DOHH2 (cell line): ENCODE results near the gene LENEP.
"Not testable (repeated sequence)": the region's sequence is repeated elsewhere in the genome, so short reads cannot be mapped to it uniquely, and the experiment has no call there.

Experiments
- H3F3A ChIP-seq: fragments of 200-600 bp; sonication (generic), shearing (Covaris generic); 2 replicates; pipeline ENCODE4 v1.6.0; 2016; ENCODE audit warnings: antibody characterized with exemption, mild to moderate bottlenecking; ENCODE audit not compliant: control insufficient read depth, insufficient read depth
- H3K27ac ChIP-seq: fragments of 200-600 bp; sonication (generic); 2 replicates; pipeline ENCODE4 v1.5.1; 2014; ENCODE audit warnings: low read depth, mild to moderate bottlenecking, low read length, moderate library complexity
- H3K27me3 ChIP-seq: fragments of 200-600 bp; sonication (generic); 2 replicates; pipeline ENCODE4 v1.6.1; 2014; ENCODE audit warnings: mild to moderate bottlenecking, low read length, mixed read lengths; ENCODE audit not compliant: control insufficient read depth
- H3K36me3 ChIP-seq: fragments of 200-600 bp; sonication (generic); 2 replicates; pipeline ENCODE4 v1.6.1; 2014; ENCODE audit warnings: mild to moderate bottlenecking, low read length, moderate library complexity, mixed read lengths; ENCODE audit not compliant: control insufficient read depth
- H3K4me1 ChIP-seq: fragments of 200-600 bp; sonication (generic); 2 replicates; pipeline ENCODE4 v1.6.1; 2014; ENCODE audit warnings: mild to moderate bottlenecking, low read length, mixed read lengths; ENCODE audit not compliant: control insufficient read depth
- H3K4me2 ChIP-seq: fragments of 200-600 bp; sonication (generic); 2 replicates; pipeline ENCODE4 v1.6.0; 2014; ENCODE audit warnings: mild to moderate bottlenecking, low read length, moderate library complexity
- H3K4me3 ChIP-seq: fragments of 200-600 bp; sonication (generic); 2 replicates; pipeline ENCODE4 v1.5.1; 2014; ENCODE audit warnings: mild to moderate bottlenecking, low read length, mixed read lengths
- H3K79me2 ChIP-seq: fragments of 200-600 bp; sonication (generic); 2 replicates; pipeline ENCODE4 v1.6.1; 2014; ENCODE audit warnings: mild to moderate bottlenecking, low read length, mixed read lengths; ENCODE audit not compliant: control insufficient read depth
- H3K9me2 ChIP-seq: fragments of 200-600 bp; sonication (generic); replicated peaks from 2 replicates; pipeline ENCODE4 v1.6.1; 2014; ENCODE audit warnings: mild to moderate bottlenecking, low read length, mixed read lengths; ENCODE audit not compliant: control insufficient read depth
- H3K9me3 ChIP-seq: fragments of 200-600 bp; sonication (generic); 2 replicates; pipeline ENCODE4 v1.6.1; 2014; ENCODE audit warnings: antibody characterized with exemption, low read length, mixed read lengths; ENCODE audit not compliant: control insufficient read depth, insufficient read depth
- H4K20me1 ChIP-seq: fragments of 200-600 bp; sonication (generic); 2 replicates; pipeline ENCODE4 v1.6.0; 2014; ENCODE audit warnings: low read depth, mild to moderate bottlenecking, antibody characterized with exemption, low read length, moderate library complexity; ENCODE audit not compliant: control insufficient read depth, insufficient read depth
- EZH2phosphoT487 ChIP-seq: fragments of 200-600 bp; sonication (generic); IDR thresholded peaks from 2 replicates; pipeline ENCODE4 v1.6.1; 2017; ENCODE audit warnings: borderline replicate concordance, mild to moderate bottlenecking, antibody characterized with exemption, low read length, moderate library complexity, mixed read lengths
- TF ChIP-seq, protein P1 (sequence below): fragments of 200-600 bp; sonication (generic); IDR thresholded peaks from one replicate; pipeline ENCODE4 v1.5.1; 2014; ENCODE audit warnings: antibody characterized with exemption, mild to moderate bottlenecking, low read depth, low read length; ENCODE audit not compliant: poor library complexity, severe bottlenecking

LENEP gene

DNA sequence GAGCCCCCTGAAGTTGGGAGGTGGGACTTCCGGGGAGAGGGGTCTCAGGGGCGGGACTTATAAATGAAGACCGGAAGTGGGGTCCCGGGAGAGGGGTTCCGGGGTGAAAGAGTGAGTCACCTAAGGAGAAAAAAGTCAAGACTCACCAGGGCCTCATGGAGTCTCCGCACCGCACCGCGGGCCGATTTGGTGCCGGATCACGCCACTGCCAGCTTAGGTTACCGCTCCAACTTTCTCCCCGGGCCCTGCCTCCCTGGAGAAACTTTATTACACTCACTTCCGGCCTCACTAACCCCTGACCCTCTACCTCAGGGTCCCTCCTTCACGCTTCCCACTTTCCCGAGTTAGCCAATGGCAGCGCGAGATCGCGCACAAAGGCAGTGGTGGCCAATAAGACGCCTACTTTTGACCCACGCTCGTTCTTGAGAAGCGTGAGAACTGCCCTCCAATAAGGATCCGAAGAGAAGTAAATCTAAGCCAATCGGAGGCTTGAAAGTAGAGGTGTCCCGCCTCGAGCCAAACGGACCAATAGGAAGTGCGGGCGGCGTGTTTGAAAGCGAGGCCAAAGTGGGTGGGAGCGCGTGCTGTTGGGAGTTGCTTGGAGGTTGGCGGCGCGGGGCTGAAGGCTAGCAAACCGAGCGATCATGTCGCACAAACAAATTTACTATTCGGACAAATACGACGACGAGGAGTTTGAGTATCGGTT lies 19.1 kb upstream of the LENEP start, which contains the start of gene CKS1B:
Gene CKS1B (plus strand): TSS at position 580 of the 706 bp plus-strand sequence. CDS start 65 bp downstream, at position 645.
- peak within 1 kb of the TSS; percentile 82 for H3K27ac ChIP-seq
- H3K9me3 ChIP-seq, result no peaks in the 10 kb centered on the region
- peaks cover 59% of the 10 kb centered on the region for H3K36me3 ChIP-seq
- H3K4me3 ChIP-seq, result peak within 1 kb of the TSS; percentile 95
- H4K20me1 ChIP-seq, result peaks cover 14% of the 10 kb centered on the region; the same call in 1 of the 2 replicates
- H3K4me1 ChIP-seq, result peaks cover 54% of the 10 kb centered on the region
- H3K79me2 ChIP-seq, result peaks cover 89% of the 10 kb centered on the region
- TF ChIP-seq EZH2phosphoT487, result no peak
- TF ChIP-seq, protein P1, sequence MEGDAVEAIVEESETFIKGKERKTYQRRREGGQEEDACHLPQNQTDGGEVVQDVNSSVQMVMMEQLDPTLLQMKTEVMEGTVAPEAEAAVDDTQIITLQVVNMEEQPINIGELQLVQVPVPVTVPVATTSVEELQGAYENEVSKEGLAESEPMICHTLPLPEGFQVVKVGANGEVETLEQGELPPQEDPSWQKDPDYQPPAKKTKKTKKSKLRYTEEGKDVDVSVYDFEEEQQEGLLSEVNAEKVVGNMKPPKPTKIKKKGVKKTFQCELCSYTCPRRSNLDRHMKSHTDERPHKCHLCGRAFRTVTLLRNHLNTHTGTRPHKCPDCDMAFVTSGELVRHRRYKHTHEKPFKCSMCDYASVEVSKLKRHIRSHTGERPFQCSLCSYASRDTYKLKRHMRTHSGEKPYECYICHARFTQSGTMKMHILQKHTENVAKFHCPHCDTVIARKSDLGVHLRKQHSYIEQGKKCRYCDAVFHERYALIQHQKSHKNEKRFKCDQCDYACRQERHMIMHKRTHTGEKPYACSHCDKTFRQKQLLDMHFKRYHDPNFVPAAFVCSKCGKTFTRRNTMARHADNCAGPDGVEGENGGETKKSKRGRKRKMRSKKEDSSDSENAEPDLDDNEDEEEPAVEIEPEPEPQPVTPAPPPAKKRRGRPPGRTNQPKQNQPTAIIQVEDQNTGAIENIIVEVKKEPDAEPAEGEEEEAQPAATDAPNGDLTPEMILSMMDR, result no peak
- H3K4me2 ChIP-seq, result peak within 1 kb of the TSS; percentile 83
- peaks cover 17% of the 10 kb centered on the region for H3F3A ChIP-seq
- H3K9me2 ChIP-seq, result no peaks in the 10 kb centered on the region
- no peaks in the 10 kb centered on the region for H3K27me3 ChIP-seq

DNA sequence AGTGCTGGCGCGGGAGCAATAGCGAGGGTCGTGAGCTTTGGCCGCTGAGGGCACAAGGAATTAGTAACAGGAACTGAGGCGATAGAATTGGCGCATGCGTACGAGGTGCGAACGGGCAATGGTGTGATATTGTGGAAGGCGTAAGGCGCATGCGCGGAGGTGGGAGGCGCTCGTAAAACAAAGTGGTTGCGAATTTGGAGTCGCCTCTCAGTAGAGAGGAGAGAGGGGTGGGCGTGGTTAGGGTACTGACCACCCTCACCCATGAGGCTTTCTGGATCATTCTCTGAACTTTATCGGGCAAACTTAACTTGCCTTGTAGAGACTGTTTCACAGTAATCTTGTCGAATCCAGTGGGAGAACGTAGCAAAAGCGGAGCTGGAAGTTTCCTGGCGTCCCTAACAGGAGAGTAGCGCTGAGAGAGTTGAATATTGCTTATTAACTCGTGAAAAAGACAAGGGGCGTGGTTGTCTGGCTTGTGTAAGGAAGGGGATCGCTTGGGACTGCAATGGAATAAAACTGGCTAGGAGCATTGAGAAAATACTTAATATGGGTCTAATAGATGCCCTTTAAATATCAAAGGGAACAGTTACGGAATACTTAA lies 18.5 kb upstream of the LENEP start:
- peaks cover 14% of the 10 kb centered on the region; the same call in 1 of the 2 replicates for H4K20me1 ChIP-seq
- peak overlapping the region; percentile 82 for H3K27ac ChIP-seq
- H3K4me3 ChIP-seq, result peak overlapping the region; percentile 95
- peaks cover 59% of the 10 kb centered on the region for H3K36me3 ChIP-seq
- peak overlapping the region; percentile 83 for H3K4me2 ChIP-seq
- H3K9me2 ChIP-seq, result no peaks in the 10 kb centered on the region
- no peaks in the 10 kb centered on the region for H3K9me3 ChIP-seq
- no peak for TF ChIP-seq EZH2phosphoT487
- TF ChIP-seq, protein P1, result no peak
- peaks cover 21% of the 10 kb centered on the region for H3F3A ChIP-seq
- peaks cover 90% of the 10 kb centered on the region for H3K79me2 ChIP-seq
- H3K4me1 ChIP-seq, result peaks cover 54% of the 10 kb centered on the region
- no peaks in the 10 kb centered on the region for H3K27me3 ChIP-seq

DNA sequence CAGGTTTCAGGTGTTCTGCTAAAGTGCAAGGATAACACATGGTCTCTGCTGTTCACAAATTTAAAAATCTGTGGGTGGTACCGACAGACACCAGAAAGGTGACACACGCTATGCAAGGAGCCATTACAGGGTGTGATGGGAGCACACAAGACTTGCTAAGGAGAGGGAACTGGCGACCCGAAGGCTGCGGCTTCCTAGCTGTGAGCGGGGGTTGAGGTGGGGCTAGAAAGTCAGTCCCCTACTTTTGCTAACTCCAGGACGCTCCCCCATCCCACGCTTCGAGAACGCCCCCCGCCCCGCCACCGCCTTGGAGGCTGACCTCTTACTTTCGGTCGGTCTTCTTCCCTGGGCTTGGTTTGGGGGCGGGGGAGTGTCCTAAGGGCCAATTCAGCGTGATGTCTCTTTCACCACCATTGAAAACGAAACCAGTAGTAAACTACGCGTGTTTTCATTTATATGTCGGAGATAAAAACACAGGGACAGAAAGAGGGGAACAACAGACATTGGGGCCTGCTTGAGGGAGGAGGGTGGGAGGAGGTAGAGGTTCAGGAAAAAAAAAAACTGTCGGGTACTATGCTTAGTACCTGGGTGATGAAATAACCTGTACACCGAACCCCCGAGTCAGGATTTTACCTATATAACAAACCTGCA lies 17.9 kb upstream of the LENEP start:
- H3K79me2 ChIP-seq, result peaks cover 87% of the 10 kb centered on the region
- peaks cover 57% of the 10 kb centered on the region for H3K36me3 ChIP-seq
- H3K4me3 ChIP-seq, result peak overlapping the region; percentile 95
- H3K27ac ChIP-seq, result peak overlapping the region; percentile 82
- H3K4me1 ChIP-seq, result peaks cover 50% of the 10 kb centered on the region
- TF ChIP-seq, protein P1, result no peak
- TF ChIP-seq EZH2phosphoT487, result no peak
- no peaks in the 10 kb centered on the region for H3K9me2 ChIP-seq
- H3K4me2 ChIP-seq, result peak overlapping the region; percentile 83
- H3K9me3 ChIP-seq, result no peaks in the 10 kb centered on the region
- no peaks in the 10 kb centered on the region for H3K27me3 ChIP-seq
- peaks cover 14% of the 10 kb centered on the region; the same call in 1 of the 2 replicates for H4K20me1 ChIP-seq
- peaks cover 21% of the 10 kb centered on the region for H3F3A ChIP-seq

DNA sequence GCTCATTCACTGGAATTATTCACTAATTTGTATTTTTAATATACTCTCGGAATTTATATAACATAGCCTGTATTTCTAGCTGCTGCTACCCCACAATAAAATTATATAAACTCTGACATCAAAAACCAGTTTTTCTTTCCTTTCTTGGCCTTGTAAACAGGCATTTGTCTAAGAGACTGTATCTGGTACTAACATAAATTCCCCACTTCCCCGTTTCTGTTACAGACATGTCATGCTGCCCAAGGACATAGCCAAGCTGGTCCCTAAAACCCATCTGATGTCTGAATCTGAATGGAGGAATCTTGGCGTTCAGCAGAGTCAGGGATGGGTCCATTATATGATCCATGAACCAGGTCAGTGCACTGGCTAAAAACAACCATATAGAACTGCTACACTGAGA lies 15.6 kb upstream of the LENEP start:
- not testable (repeated sequence) for H3K4me3 ChIP-seq, H3K9me3 ChIP-seq, H3K27ac ChIP-seq, H3K9me2 ChIP-seq, H3K27me3 ChIP-seq, H4K20me1 ChIP-seq
- peaks cover 86% of the 10 kb centered on the region for H3K79me2 ChIP-seq
- H3F3A ChIP-seq, result peaks cover 24% of the 10 kb centered on the region
- peaks cover 63% of the 10 kb centered on the region for H3K36me3 ChIP-seq
- H3K4me2 ChIP-seq, result peak overlapping the region; percentile 83; the same call in 1 of the 2 replicates
- peaks cover 46% of the 10 kb centered on the region for H3K4me1 ChIP-seq
